K562 (cell line): ENCODE data around the gene STOX1. TPM values are rescaled to one million over a fixed set of nuclear protein-coding genes. Genes with fewer than 3 reads are reported as not detected.

ENCODE experiments used
- ATAC-seq: fragments of 200-7000 bp; cut with Tn5 transposase; 3 replicates; pipeline ENCODE4 v1.9.1; 2020; ENCODE audit warnings: moderate library complexity
- BruUV-seq: library from RNA; stranded (reverse); fragments of 400-500 nt; replicated peaks from 2 replicates; lab custom pipeline; 2021; lab: Mats Ljungman, UMichigan
- CTCF ChIA-PET: fragments of 300-600 bp; formaldehyde crosslinking; extraction: SDS; loops from one replicate; lab custom pipeline; 2021; ENCODE audit warnings: low intra/inter-chr PET ratio; lab: Yijun Ruan, JAX
- POLR2A ChIA-PET: fragments of 300-600, 350-650 bp; sonication (Branson Sonifier 250); formaldehyde crosslinking; extraction: SDS; loops from one replicate; lab custom pipeline; 2021; ENCODE audit warnings: antibody characterized with exemption, inconsistent platforms; lab: Yijun Ruan, JAX
- DNase-seq, 4 experiments: peaks; one replicate each; pipeline versions ENCODE4 v3.0.0 to v3.0.0-alpha.2; 2011 to 2018; ENCODE audit warnings: low spot score in 3 of 4, mixed read lengths in 3 of 4; ENCODE audit errors: extremely low read depth in 1 of 4
- FAIRE-seq: peaks from 2 replicates; lab custom pipeline; 2011; peaks lifted over from hg19 to GRCh38; lab: Jason Lieb, UNC
- H2AFZ ChIP-seq: 2 replicates; pipeline ENCODE4 v1.6.0; 2011; ENCODE audit warnings: low read depth, low read length, control low read depth, inconsistent platforms
- H3K27ac ChIP-seq: fragments of 200-600 bp; 3 replicates; pipeline ENCODE4 v1.8.0; 2011; ENCODE audit warnings: low read depth, mild to moderate bottlenecking, control low read depth, inconsistent platforms, low read length, moderate library complexity, mixed read lengths; ENCODE audit errors: extremely low read depth
- H3K27me3 ChIP-seq, 2 experiments: fragments of 300-600 bp in 1 of 2; 2 replicates in 1 of 2; 3 replicates in 1 of 2; pipeline versions ENCODE4 v1.6.0 to v1.8.0; 2011; ENCODE audit warnings: inconsistent platforms in 2 of 2, low read length in 2 of 2, mild to moderate bottlenecking in 1 of 2, mixed read lengths in 1 of 2, moderate library complexity in 1 of 2; ENCODE audit not compliant: control insufficient read depth in 2 of 2, insufficient read depth in 2 of 2
- H3K36me3 ChIP-seq: fragments of 300-600 bp; 3 replicates; pipeline ENCODE4 v1.8.0; 2011; ENCODE audit warnings: mild to moderate bottlenecking, low read length, inconsistent platforms; ENCODE audit not compliant: control insufficient read depth, insufficient read depth
- H3K4me1 ChIP-seq, 2 experiments: fragments of 200-600 bp in 1 of 2; replicated peaks in 1 of 2; 2 replicates in 1 of 2; 3 replicates in 1 of 2; pipeline versions ENCODE4 v1.5.1 to v1.8.0; 2011; ENCODE audit warnings: inconsistent platforms in 2 of 2, low read length in 2 of 2, mild to moderate bottlenecking in 1 of 2, mixed read lengths in 1 of 2, moderate library complexity in 1 of 2; ENCODE audit not compliant: control insufficient read depth in 2 of 2, insufficient read depth in 2 of 2
- H3K4me2 ChIP-seq: 2 replicates; pipeline ENCODE4 v1.6.1; 2011; ENCODE audit warnings: low read length, control low read depth, inconsistent platforms, mixed read lengths; ENCODE audit not compliant: insufficient read depth
- H3K4me3 ChIP-seq: fragments of 200-600 bp; sonication (generic), shearing (Covaris generic); 2 replicates; pipeline ENCODE4 v1.5.1; 2016; ENCODE audit warnings: control low read depth, inconsistent platforms
- H3K79me2 ChIP-seq: fragments of 200-600 bp; 3 replicates; pipeline ENCODE4 v1.8.0; 2011; ENCODE audit warnings: low read length, inconsistent platforms; ENCODE audit not compliant: control insufficient read depth, insufficient read depth
- H3K9ac ChIP-seq, 2 experiments: 2 replicates each; pipeline versions ENCODE4 v1.6.0 to v1.6.1; 2011; ENCODE audit warnings: low read depth in 2 of 2, low read length in 2 of 2, control low read depth in 1 of 2, inconsistent platforms in 1 of 2, mild to moderate bottlenecking in 1 of 2, mixed read lengths in 1 of 2; ENCODE audit not compliant: insufficient read depth in 1 of 2
- H3K9me1 ChIP-seq: one replicate; pipeline ENCODE4 v1.6.0; 2011; ENCODE audit warnings: inconsistent platforms, mild to moderate bottlenecking, low read length, moderate library complexity; ENCODE audit not compliant: control insufficient read depth, insufficient read depth
- H3K9me3 ChIP-seq: replicated peaks from 2 replicates; pipeline ENCODE4 v1.5.1; 2011; ENCODE audit warnings: low read depth, low read length, inconsistent platforms; ENCODE audit not compliant: control insufficient read depth, insufficient read depth
- H4K20me1 ChIP-seq: replicated peaks from 2 replicates; pipeline ENCODE4 v1.6.1; 2011; ENCODE audit warnings: low read length, inconsistent platforms, mixed read lengths; ENCODE audit not compliant: control insufficient read depth, insufficient read depth
- CBFB ChIP-seq: sonication (generic); formaldehyde crosslinking; IDR thresholded peaks from 2 replicates; pipeline ENCODE4 v1.4.0; 2020; ENCODE audit warnings: mild to moderate bottlenecking, missing genetic modification reagents
- ESRRA ChIP-seq: fragments of 450-650 bp; IDR thresholded peaks from 2 replicates; pipeline ENCODE4 v1.6.1; 2014; ENCODE audit warnings: low read depth, mild to moderate bottlenecking, moderate library complexity, borderline replicate concordance
- EWSR1 ChIP-seq: fragments of 450-650 bp; IDR thresholded peaks from 2 replicates; pipeline ENCODE4 v1.6.1; 2018; ENCODE audit warnings: borderline replicate concordance, mild to moderate bottlenecking, low read depth, moderate library complexity; ENCODE audit not compliant: partially characterized antibody
- FOXJ2 ChIP-seq: fragments of 200-800 bp; sonication (Bioruptor generic); IDR thresholded peaks from 2 replicates; pipeline ENCODE4 v1.6.1; 2016; ENCODE audit warnings: missing genetic modification characterization, missing compliant biosample characterization
- KAT2B ChIP-seq: IDR thresholded peaks from one replicate; pipeline ENCODE4 v1.6.1; 2012; ENCODE audit warnings: low read depth, mild to moderate bottlenecking, control low read depth, inconsistent platforms, low read length, moderate library complexity
- POLR2H ChIP-seq: IDR thresholded peaks from 2 replicates; pipeline ENCODE4 v1.6.1; 2016; ENCODE audit warnings: missing genetic modification characterization, low read depth, mild to moderate bottlenecking, control low read depth, missing compliant biosample characterization, moderate library complexity
- RBM14 ChIP-seq: fragments of 200-400 bp; formaldehyde crosslinking; IDR thresholded peaks from 2 replicates; pipeline ENCODE4 v1.6.1; 2018; ENCODE audit warnings: low read depth, mild to moderate bottlenecking, low read length, moderate library complexity, borderline replicate concordance; ENCODE audit not compliant: insufficient read depth
- RBM39 ChIP-seq: fragments of 200-400 bp; formaldehyde crosslinking; optimal IDR thresholded peaks from 2 replicates; pipeline ENCODE3; 2018; ENCODE audit warnings: low read depth, low read length
- SIX5 ChIP-seq, 2 experiments: IDR thresholded peaks; 2 replicates each; pipeline ENCODE4 v1.6.1; 2011; ENCODE audit warnings: low read length in 2 of 2, borderline replicate concordance in 1 of 2, low read depth in 1 of 2, mild to moderate bottlenecking in 1 of 2, moderate library complexity in 1 of 2; ENCODE audit not compliant: insufficient read depth in 1 of 2
- SNRNP70 ChIP-seq: fragments of 200-400 bp; formaldehyde crosslinking; optimal IDR thresholded peaks from 2 replicates; pipeline ENCODE3; 2017; ENCODE audit warnings: low read depth, low read length
- TSC22D4 ChIP-seq: fragments of 450-650 bp; IDR thresholded peaks from 2 replicates; pipeline ENCODE4 v1.6.1; 2016; ENCODE audit warnings: missing genetic modification characterization, missing biosample characterization, control low read depth
- ZNF696 ChIP-seq: fragments of 250-450 bp; sonication (Bioruptor Pico); conservative IDR thresholded peaks from 2 replicates; pipeline ENCODE4 v1.4.0; 2020; ENCODE audit warnings: mild to moderate bottlenecking, moderate library complexity
- WGBS: fragments of 100-300 bp; shearing (Covaris generic); methylation state at CpG from one replicate; pipeline ENCODE4 v1.1.6; 2016; ENCODE audit warnings: low coverage, mixed read lengths; ENCODE audit not compliant: insufficient coverage; ENCODE audit errors: missing lambda C conversion rate; 5-methylcytosine and 5-hydroxymethylcytosine counted together
- in situ Hi-C: fragments of 300-500 bp; cut with MboI; formaldehyde crosslinking; loops from 4 replicates; pipeline ENCODE4 v1.15.0; 2018; ENCODE audit warnings: inconsistent platforms, mixed read lengths
- intact Hi-C: fragments of 100-400 bp; cut with micrococcal nuclease; formaldehyde crosslinking; loops from 2 replicates; pipeline ENCODE4 v1.14.2; 2022
- polyA plus RNA-seq, 8 experiments: library from polyadenylated mRNA; depleted of rRNA in 4 of 8; stranded (reverse) in 5 of 8; unstranded in 3 of 8; fragments of >200 nt; fragmentation: Nextera tagmentation in 2 of 8; fragmentation: Illumina TruSeq in 1 of 8; extraction: Ambion mirVana in 2 of 8; extraction: Trizol in 1 of 8; gene quantifications; 2 replicates each; pipeline versions ENCODE4 v1.2.1 to v1.2.3, GENCODE V29; 2011 to 2014; ENCODE audit warnings: inconsistent platforms in 1 of 8, missing spikeins in 1 of 8
- total RNA-seq, 7 experiments: library from RNA; depleted of rRNA in 6 of 7; stranded (reverse); fragments of >200 nt in 6 of 7; fragmentation: Illumina TruSeq in 2 of 7; extraction: Trizol in 2 of 7; gene quantifications; 2 replicates each; pipeline versions ENCODE4 v1.2.1 to v1.2.3, GENCODE V29; 2011 to 2021; ENCODE audit warnings: low replicate concordance in 1 of 7
- TF ChIP-seq, protein P1 (sequence below): IDR thresholded peaks from 2 replicates; pipeline ENCODE4 v1.6.1; 2012; ENCODE audit warnings: low read depth, low read length, improper control_type of control experiment, borderline replicate concordance
- TF ChIP-seq, protein P2 (sequence below): sonication (generic); formaldehyde crosslinking; IDR thresholded peaks from 2 replicates; pipeline ENCODE4 v1.8.0; 2022; ENCODE audit warnings: missing genetic modification reagents, mild to moderate bottlenecking, borderline replicate concordance
- TF ChIP-seq, protein P3 (sequence below), 2 experiments: IDR thresholded peaks; 2 replicates each; pipeline ENCODE4 v1.6.1; 2011; ENCODE audit warnings: borderline replicate concordance in 1 of 2, control low read depth in 1 of 2, low read depth in 1 of 2, low read length in 1 of 2, mild to moderate bottlenecking in 1 of 2, mixed read lengths in 1 of 2, moderate library complexity in 1 of 2; ENCODE audit not compliant: insufficient read depth in 1 of 2, insufficient read length in 1 of 2, poor library complexity in 1 of 2, severe bottlenecking in 1 of 2; ENCODE audit errors: extremely low read depth in 1 of 2
- TF ChIP-seq, protein P4 (sequence below): fragments of 200-800 bp; sonication (Bioruptor generic); IDR thresholded peaks from 2 replicates; pipeline ENCODE4 v1.6.1; 2017; ENCODE audit warnings: missing genetic modification characterization, missing compliant biosample characterization

STOX1 gene
- total and polyA plus RNA-seq, 9 of the 15 experiments (the other 6 are each of a cell fraction or from before 2014, with no cell fraction given): 0.09 to 0.87 (median 0.29) TPM

DNA sequence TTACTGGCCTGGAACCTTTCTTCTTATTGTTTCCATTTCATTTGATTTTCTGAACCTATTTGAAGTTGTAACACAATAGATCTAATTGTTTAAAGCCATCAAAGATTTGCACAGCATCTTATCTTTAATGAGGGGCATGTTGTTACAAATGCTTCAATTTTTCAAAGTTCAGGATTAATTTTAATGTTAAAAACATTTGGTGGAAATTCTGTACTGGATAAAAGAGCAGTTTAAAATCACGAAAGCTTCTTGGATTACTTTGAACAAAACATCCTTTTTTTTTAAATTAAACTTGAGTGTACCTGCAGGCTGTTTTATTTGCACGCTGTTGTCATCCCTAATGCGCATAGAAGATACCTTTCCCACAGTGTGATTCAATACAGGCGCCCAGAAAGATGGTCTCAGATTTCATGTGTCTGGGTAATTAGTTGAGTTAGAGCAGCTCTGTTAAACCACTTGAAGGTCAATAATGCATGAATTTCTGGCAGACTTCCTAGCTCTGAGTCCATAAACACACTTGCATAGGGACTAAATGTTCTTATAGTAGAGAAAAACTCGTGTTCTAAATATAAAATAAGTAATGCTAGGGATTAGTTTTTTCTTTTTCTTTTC, 44.5 kb downstream of the STOX1 start:
- CTCF ChIA-PET: no interaction called here
- Histone ChIP-seq H3K9me3 (peaks cover 4% of the 10 kb centered on the region; the same call in 1 of the 2 replicates), H3K9me1 (no peaks in the 10 kb centered on the region), H3K36me3 (no peaks in the 10 kb centered on the region), H3K27me3 (no peaks in the 10 kb centered on the region), H3K4me2 (no peak overlapping the region), H4K20me1 (no peaks in the 10 kb centered on the region), H3K4me1 (peaks cover 2 to 6% of the 10 kb centered on the region in 2 experiments; a peak in 3 of 5 replicates), H3K79me2 (no peaks in the 10 kb centered on the region), H2AFZ (peak overlapping the region; percentile 54; the same call in 1 of the 2 replicates), H3K27ac (no peak overlapping the region), H3K9ac (no peak overlapping the region), H3K4me3 (no peak overlapping the region)
- BruUV-seq: no TSS peak
- in situ Hi-C loops (no loop called here), intact Hi-C loops (no loop called here)
- DNase-seq: no peak
- no peak for FAIRE-seq
- WGBS: 44% methylated on average over 5 of the region's 5 CpGs
- no peak for ATAC-seq
- POLR2A ChIA-PET: interaction anchor here (1.1 to 1.9 kb wide), 4 partner anchors 11 to 29 kb away, joined by 4 to 13 read pairs (median 6); no protein-coding TSS in a partner anchor
- TF ChIP-seq ESRRA (no peak), SNRNP70 (no peak), EWSR1 (no peak), POLR2H (no peak), RBM39 (no peak), KAT2B (no peak), RBM14 (no peak), SIX5 (IDR thresholded peaks at IDR 0.05; ENCODE audit: borderline replicate concordance in 1 of 2, insufficient read depth in 1 of 2, low read depth in 1 of 2, low read length in 2 of 2) (no peak), ZNF696 (CRISPR knock-in tag) (no peak), TSC22D4 (tag) (no peak), FOXJ2 (tag) (no peak), CBFB (CRISPR knock-in tag) (no peak)
- TF ChIP-seq, protein P1, sequence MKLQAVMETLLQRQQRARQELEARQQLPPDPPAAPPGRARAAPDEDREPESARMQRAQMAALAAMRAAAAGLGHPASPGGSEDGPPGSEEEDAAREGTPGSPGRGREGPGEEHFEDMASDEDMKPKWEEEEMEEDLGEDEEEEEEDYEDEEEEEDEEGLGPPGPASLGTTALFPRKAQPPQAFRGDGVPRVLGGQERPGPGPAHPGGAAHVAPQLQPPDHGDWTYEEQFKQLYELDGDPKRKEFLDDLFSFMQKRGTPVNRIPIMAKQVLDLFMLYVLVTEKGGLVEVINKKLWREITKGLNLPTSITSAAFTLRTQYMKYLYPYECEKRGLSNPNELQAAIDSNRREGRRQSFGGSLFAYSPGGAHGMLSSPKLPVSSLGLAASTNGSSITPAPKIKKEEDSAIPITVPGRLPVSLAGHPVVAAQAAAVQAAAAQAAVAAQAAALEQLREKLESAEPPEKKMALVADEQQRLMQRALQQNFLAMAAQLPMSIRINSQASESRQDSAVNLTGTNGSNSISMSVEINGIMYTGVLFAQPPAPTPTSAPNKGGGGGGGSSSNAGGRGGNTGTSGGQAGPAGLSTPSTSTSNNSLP: no peak
- TF ChIP-seq, protein P2, sequence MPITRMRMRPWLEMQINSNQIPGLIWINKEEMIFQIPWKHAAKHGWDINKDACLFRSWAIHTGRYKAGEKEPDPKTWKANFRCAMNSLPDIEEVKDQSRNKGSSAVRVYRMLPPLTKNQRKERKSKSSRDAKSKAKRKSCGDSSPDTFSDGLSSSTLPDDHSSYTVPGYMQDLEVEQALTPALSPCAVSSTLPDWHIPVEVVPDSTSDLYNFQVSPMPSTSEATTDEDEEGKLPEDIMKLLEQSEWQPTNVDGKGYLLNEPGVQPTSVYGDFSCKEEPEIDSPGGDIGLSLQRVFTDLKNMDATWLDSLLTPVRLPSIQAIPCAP (CRISPR knock-in tag): no peak
- TF ChIP-seq, protein P3, sequence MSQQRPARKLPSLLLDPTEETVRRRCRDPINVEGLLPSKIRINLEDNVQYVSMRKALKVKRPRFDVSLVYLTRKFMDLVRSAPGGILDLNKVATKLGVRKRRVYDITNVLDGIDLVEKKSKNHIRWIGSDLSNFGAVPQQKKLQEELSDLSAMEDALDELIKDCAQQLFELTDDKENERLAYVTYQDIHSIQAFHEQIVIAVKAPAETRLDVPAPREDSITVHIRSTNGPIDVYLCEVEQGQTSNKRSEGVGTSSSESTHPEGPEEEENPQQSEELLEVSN (IDR thresholded peaks at IDR 0.05; ENCODE audit: borderline replicate concordance in 1 of 2, extremely low read depth in 1 of 2, insufficient read depth in 1 of 2, insufficient read length in 1 of 2, low read depth in 1 of 2, low read length in 1 of 2, poor library complexity in 1 of 2, severe bottlenecking in 1 of 2): no peak
- TF ChIP-seq, protein P4, sequence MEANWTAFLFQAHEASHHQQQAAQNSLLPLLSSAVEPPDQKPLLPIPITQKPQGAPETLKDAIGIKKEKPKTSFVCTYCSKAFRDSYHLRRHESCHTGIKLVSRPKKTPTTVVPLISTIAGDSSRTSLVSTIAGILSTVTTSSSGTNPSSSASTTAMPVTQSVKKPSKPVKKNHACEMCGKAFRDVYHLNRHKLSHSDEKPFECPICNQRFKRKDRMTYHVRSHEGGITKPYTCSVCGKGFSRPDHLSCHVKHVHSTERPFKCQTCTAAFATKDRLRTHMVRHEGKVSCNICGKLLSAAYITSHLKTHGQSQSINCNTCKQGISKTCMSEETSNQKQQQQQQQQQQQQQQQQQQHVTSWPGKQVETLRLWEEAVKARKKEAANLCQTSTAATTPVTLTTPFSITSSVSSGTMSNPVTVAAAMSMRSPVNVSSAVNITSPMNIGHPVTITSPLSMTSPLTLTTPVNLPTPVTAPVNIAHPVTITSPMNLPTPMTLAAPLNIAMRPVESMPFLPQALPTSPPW (CRISPR knock-in tag): no peak
